HepG2 (cell line): ENCODE measurements around the gene KRT13. TPM values are rescaled to one million over a fixed set of nuclear protein-coding genes. Genes with fewer than 3 reads are reported as not detected.

Experiments used
- ATF3 ChIP-seq: sonication (generic); formaldehyde crosslinking; IDR thresholded peaks from 2 replicates; pipeline ENCODE4 v1.4.0; 2020; ENCODE audit warnings: missing genetic modification reagents
- CREB1 ChIP-seq, 2 experiments: fragments of 450-650 bp in 1 of 2; IDR thresholded peaks; 2 replicates each; pipeline ENCODE4 v1.6.1; 2016 to 2017; ENCODE audit warnings: control low read depth in 1 of 2, mild to moderate bottlenecking in 1 of 2, missing compliant biosample characterization in 1 of 2, missing genetic modification characterization in 1 of 2
- DRAP1 ChIP-seq: IDR thresholded peaks from 2 replicates; pipeline ENCODE4 v1.6.1; 2016; ENCODE audit warnings: missing genetic modification reagents, missing compliant biosample characterization
- EP300 ChIP-seq, 3 experiments: sonication (generic) in 1 of 3; formaldehyde crosslinking in 1 of 3; IDR thresholded peaks; 2 replicates each; pipeline versions ENCODE4 v1.5.1 to v1.6.1; 2011 to 2020; ENCODE audit warnings: low read depth in 2 of 3, low read length in 2 of 3, borderline replicate concordance in 1 of 3, improper control_type of control experiment in 1 of 3, mild to moderate bottlenecking in 1 of 3, missing genetic modification reagents in 1 of 3, moderate library complexity in 1 of 3
- FOSL2 ChIP-seq: sonication (generic); formaldehyde crosslinking; IDR thresholded peaks from 2 replicates; pipeline ENCODE4 v1.4.0; 2020; ENCODE audit warnings: missing genetic modification reagents
- NCOR1 ChIP-seq: fragments of 200-600 bp; sonication (generic); IDR thresholded peaks from 2 replicates; pipeline ENCODE4 v1.7.0; 2017; ENCODE audit warnings: antibody characterized with exemption, low read length, borderline replicate concordance
- NFYC ChIP-seq: IDR thresholded peaks from 2 replicates; pipeline ENCODE4 v1.6.1; 2016; ENCODE audit warnings: missing genetic modification reagents, missing compliant biosample characterization
- POLR2A ChIP-seq, 2 experiments: IDR thresholded peaks; 2 replicates each; pipeline ENCODE4 v1.6.1; 2011; ENCODE audit warnings: low read depth in 2 of 2, low read length in 2 of 2, mild to moderate bottlenecking in 1 of 2, moderate library complexity in 1 of 2; ENCODE audit not compliant: insufficient read depth in 1 of 2
- POLR2G ChIP-seq: fragments of 200-400 bp; formaldehyde crosslinking; IDR thresholded peaks from 2 replicates; pipeline ENCODE4 v1.6.1; 2018; ENCODE audit warnings: mild to moderate bottlenecking, low read depth, low read length, moderate library complexity
- ZNF629 ChIP-seq: sonication (generic); formaldehyde crosslinking; conservative IDR thresholded peaks from 2 replicates; pipeline ENCODE4 v1.5.0; 2020; ENCODE audit warnings: missing genetic modification reagents
- polyA plus RNA-seq, 8 experiments: library from polyadenylated mRNA; depleted of rRNA in 3 of 8; stranded (reverse) in 7 of 8; unstranded in 1 of 8; fragments of >200 nt; fragmentation: Illumina TruSeq in 4 of 8; extraction: Trizol in 4 of 8; gene quantifications; 2 replicates each; pipeline versions ENCODE4 v1.2.1 to v1.2.3, GENCODE V29; 2011 to 2016; ENCODE audit warnings: low read depth in 4 of 8, missing spikeins in 1 of 8, mixed read lengths in 1 of 8; ENCODE audit not compliant: insufficient read depth in 1 of 8
- total RNA-seq, 5 experiments: library from RNA; depleted of rRNA; stranded (reverse); fragments of >200 nt; fragmentation: Illumina TruSeq; extraction: Trizol; gene quantifications; 2 replicates each; pipeline ENCODE4 v1.2.3, GENCODE V29; 2016; ENCODE audit warnings: low read depth in 1 of 5

Gene KRT13
- total and polyA plus RNA-seq, 2 of the 13 experiments (the other 11 are each of a cell fraction or from before 2014, with no cell fraction given), result not detected

- 0 out of 2 replicates have a peak, but pooled peaks have one; percentile 51 for TF ChIP-seq NCOR1
- TF ChIP-seq EP300 (IDR thresholded peaks at IDR 0.05; ENCODE audit: low read depth in 2 of 2, low read length in 2 of 2), result peak in 1 of 2 experiments; percentile 35; a peak in 1 of 4 replicates
- TF ChIP-seq EP300 (CRISPR knock-in tag; IDR thresholded peaks at IDR 0.05; ENCODE audit: borderline replicate concordance), result no peak
- TF ChIP-seq ATF3 (CRISPR knock-in tag), result peak; percentile 43; the same call in 1 of the 2 replicates
- TF ChIP-seq ZNF629 (CRISPR knock-in tag), result peak; percentile 75
- peak; percentile 60 for TF ChIP-seq DRAP1 (CRISPR knock-in tag)
- peak; percentile 87 for TF ChIP-seq FOSL2 (CRISPR knock-in tag)
- peak; percentile 43; the same call in 1 of the 2 replicates for TF ChIP-seq NFYC (CRISPR knock-in tag)
- TF ChIP-seq POLR2A (IDR thresholded peaks at IDR 0.05; ENCODE audit: insufficient read depth in 1 of 2, low read depth in 2 of 2, low read length in 2 of 2), result peak in 1 of 2 experiments; percentile 36; a peak in 1 of 4 replicates
- no peak for TF ChIP-seq CREB1 (IDR thresholded peaks at IDR 0.05)
- 0 out of 2 replicates have a peak, but pooled peaks have one; percentile 30 for TF ChIP-seq CREB1 (CRISPR knock-in tag; IDR thresholded peaks at IDR 0.05)
- peak; percentile 28; the same call in 1 of the 2 replicates for TF ChIP-seq POLR2G
Observed at GRCh38 chr17:41530062-41531048, 24.9 kb upstream of the KRT13 start (continued).
